Bronchial epithelial cell (primary cell): ENCODE results near the gene GRAMD1C. TPM values are rescaled to one million over a fixed set of nuclear protein-coding genes. Genes with fewer than 3 reads are reported as not detected.

ENCODE experiments used
- DNase-seq: peaks from one replicate; pipeline ENCODE4 v3.0.0-alpha.2; 2010; ENCODE audit warnings: low read depth
- FAIRE-seq: peaks from 2 replicates; lab custom pipeline; 2011; peaks lifted over from hg19 to GRCh38; lab: Jason Lieb, UNC
- H3K27me3 ChIP-seq: 2 replicates; pipeline ENCODE4 v1.5.1; 2011; ENCODE audit warnings: low read length; ENCODE audit not compliant: control insufficient read depth, insufficient read depth
- H3K36me3 ChIP-seq: 2 replicates; pipeline ENCODE4 v1.5.1; 2011; ENCODE audit warnings: low read length; ENCODE audit not compliant: control insufficient read depth, insufficient read depth
- H3K4me3 ChIP-seq: 2 replicates; pipeline ENCODE4 v1.5.1; 2011; ENCODE audit warnings: mild to moderate bottlenecking, low read depth, low read length, control low read depth
- total RNA-seq: library from RNA; depleted of rRNA; stranded (reverse); fragments of >200 nt; gene quantifications from 2 replicates; pipeline ENCODE4 v1.2.1, GENCODE V29; 2014
- TF ChIP-seq, protein P1 (sequence below): IDR thresholded peaks from 2 replicates; pipeline ENCODE4 v1.5.1; 2011; ENCODE audit warnings: mild to moderate bottlenecking, moderate library complexity, low read length, control low read depth, inconsistent platforms; ENCODE audit not compliant: insufficient read depth, severe bottlenecking

The GRAMD1C gene
- total RNA-seq, 1 donor from 2014 or later: 1.1 TPM

DNA sequence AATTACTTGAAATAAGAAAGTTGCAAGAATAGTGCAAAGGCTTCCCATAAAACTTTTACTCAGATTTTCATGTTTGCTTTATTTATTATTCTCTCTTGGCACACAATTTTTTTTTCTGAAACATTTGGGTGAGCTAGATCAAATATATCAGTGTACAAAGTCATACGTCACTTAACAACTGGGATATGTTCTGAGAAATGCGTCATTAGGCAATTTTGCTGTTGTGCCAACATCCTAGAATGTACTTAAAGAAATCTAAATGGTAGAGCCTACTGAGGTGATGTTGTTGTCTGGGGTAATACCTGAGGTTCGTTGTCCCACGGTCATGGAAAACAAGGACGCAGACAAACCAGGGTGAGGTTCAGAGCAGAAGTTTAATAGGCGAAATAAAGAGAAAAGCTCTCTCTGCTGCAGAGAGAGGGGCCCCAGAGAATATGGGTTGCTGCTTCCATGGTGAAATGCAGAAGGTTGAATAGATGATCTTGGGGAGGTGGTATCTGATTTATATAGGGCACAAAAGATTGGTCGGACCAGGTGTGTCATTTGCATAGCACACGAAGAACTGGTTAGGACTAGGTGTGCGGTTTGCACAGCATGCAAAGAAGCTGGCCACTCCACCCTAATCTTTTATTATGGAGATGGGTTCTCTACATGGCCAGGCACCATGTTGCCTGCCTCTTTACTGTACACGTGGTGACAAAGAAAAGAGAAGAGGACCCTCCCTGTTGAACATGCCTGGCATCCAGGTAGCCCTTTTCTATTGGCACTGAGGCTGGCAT is 8.8 kb upstream of the GRAMD1C start:
- TF ChIP-seq, protein P1, sequence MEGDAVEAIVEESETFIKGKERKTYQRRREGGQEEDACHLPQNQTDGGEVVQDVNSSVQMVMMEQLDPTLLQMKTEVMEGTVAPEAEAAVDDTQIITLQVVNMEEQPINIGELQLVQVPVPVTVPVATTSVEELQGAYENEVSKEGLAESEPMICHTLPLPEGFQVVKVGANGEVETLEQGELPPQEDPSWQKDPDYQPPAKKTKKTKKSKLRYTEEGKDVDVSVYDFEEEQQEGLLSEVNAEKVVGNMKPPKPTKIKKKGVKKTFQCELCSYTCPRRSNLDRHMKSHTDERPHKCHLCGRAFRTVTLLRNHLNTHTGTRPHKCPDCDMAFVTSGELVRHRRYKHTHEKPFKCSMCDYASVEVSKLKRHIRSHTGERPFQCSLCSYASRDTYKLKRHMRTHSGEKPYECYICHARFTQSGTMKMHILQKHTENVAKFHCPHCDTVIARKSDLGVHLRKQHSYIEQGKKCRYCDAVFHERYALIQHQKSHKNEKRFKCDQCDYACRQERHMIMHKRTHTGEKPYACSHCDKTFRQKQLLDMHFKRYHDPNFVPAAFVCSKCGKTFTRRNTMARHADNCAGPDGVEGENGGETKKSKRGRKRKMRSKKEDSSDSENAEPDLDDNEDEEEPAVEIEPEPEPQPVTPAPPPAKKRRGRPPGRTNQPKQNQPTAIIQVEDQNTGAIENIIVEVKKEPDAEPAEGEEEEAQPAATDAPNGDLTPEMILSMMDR: no peak
- no peak overlapping the region for H3K4me3 ChIP-seq
- H3K27me3 ChIP-seq: peaks cover 2% of the 10 kb centered on the region
- FAIRE-seq: no peak
- H3K36me3 ChIP-seq: no peaks in the 10 kb centered on the region
- DNase-seq: peak; percentile 48

DNA sequence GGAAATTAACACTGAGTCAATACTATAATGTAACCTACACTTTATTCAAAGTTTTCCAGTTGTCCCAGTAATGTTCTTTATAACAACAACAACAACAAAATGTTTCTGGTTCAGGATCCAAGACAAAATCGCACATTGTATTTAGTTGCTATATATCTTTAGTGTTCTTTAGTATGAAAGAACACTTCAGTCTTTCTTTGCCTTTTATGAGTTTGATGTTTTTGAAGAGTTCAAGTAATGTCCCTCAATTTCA is 7.6 kb upstream of the GRAMD1C start:
- Histone ChIP-seq H3K4me3 (no peak overlapping the region), H3K27me3 (no peaks in the 10 kb centered on the region), H3K36me3 (no peaks in the 10 kb centered on the region)
- TF ChIP-seq, protein P1: no peak
- DNase-seq (peak; percentile 22), FAIRE-seq (no peak)

DNA sequence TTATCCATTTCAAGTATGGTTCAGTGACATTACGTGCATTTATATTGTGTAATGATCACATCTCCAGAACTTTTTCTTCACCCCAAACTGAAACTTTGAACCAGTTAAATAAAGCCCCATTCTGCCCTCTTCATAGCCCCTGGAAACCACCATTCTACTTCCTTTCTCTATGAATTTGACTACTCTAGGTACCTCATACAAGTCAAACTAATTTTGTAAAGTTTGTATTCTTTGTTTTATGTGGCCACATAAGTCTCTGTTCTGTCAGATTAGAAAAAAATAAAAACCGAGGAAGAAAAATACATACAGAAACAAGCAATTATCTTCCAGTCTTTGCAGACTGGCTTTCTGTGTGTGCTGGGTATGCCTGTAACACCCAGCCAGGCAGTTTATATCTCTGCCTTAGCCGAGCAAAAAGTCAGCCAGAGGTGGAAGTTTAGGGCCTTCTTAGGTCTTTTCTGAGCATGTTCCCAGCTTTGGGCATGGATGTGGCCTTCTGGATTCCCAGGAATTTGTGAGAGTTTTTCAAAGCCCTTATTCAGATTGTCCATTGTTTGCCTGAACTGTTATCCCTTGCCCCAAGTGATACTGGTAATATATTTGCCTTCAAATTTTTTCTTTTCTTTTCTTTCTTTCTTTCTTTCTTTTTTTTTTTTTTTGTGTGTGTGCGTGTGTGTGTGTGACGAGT is 6.0 kb upstream of the GRAMD1C start:
- H3K4me3 ChIP-seq: no peak overlapping the region
- TF ChIP-seq, protein P1: no peak
- FAIRE-seq: no peak

DNA sequence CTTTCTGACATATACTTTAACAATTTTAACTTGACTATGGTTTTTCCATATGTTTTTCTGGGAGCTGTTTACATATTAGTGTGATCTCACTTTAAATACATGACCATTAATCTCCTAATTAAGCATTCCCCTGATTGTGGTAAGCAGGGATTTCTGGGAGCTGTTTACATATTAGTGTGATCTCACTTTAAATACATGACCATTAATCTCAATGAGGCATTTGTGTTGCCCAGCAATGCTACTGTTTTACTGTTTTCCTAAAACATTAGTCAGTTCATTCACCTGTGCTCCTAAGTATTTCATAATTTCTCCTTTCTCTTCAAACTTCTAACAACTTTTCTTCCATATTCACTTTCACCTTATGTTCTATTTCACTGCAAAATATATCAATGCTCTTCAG is 3.6 kb upstream of the GRAMD1C start:
- TF ChIP-seq, protein P1: no peak
- Histone ChIP-seq H3K36me3 (no peaks in the 10 kb centered on the region), H3K4me3 (no peak overlapping the region), H3K27me3 (no peaks in the 10 kb centered on the region)
- DNase-seq (peak; percentile 66), FAIRE-seq (no peak)

More for the DNA sequence above, 6.0 kb upstream of the GRAMD1C start:
- DNase-seq: no peak
- no peaks in the 10 kb centered on the region for H3K36me3 ChIP-seq
- H3K27me3 ChIP-seq: no peaks in the 10 kb centered on the region

DNA sequence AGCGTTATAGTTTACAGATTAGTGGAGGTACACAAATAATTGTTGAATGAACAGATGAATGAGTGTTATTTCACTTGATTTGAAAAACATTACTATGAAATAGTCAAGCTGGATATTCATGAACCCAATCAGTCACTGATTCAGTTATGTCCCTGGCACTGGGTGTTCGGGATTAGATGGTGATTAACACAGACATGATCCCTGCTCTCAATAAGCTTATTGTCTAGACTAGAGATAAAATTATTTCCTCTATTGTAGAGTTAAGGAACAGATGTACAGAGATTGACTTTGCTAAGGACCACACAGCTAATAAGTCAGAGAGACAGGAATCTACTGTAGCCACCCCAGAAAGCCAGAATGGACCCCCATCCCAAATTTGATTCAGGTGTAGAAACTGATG is 963 bp downstream of the GRAMD1C start:
- Histone ChIP-seq H3K36me3 (no peaks in the 10 kb centered on the region), H3K27me3 (no peaks in the 10 kb centered on the region), H3K4me3 (no peak overlapping the region)
- no peak for DNase-seq
- TF ChIP-seq, protein P1: no peak
- FAIRE-seq: no peak
